ENCODE measurements around the gene COL17A1.

Gene COL17A1

GRCh38 chr10:103990121-103990520, 95.6 kb downstream of the COL17A1 start:
- DNase-seq (ENCODE audit: low read depth in 2 of 2): no peak

- no peak for DNase-seq (ENCODE audit: low read depth in 2 of 2)
Measured at GRCh38 chr10:103986360-103986759, 99.3 kb downstream of the COL17A1 start.

- DNase-seq (ENCODE audit: low read depth in 2 of 2): no peak
Measured at GRCh38 chr10:103985726-103986125, 100.0 kb downstream of the COL17A1 start.

GRCh38 chr10:103983367-103983911, 102.2 kb downstream of the COL17A1 start:
- no peak for DNase-seq (ENCODE audit: low read depth in 2 of 2)

GRCh38 chr10:103982639-103983038, 103.0 kb downstream of the COL17A1 start:
- no peak for DNase-seq (ENCODE audit: low read depth in 2 of 2)

All from stimulated activated CD8-positive, alpha-beta memory T cell treated with anti-CD3 and anti-CD28 coated beads, Interleukin-7, amount 100 ng/mL, for 4 hours (primary cell).